Inferior parietal cortex (tissue), 1 donor: ENCODE data around the gene EEIG2.

Experiments
- DNase-seq: peaks from one replicate; pipeline ENCODE4 v3.0.0-alpha.2; 2016; ENCODE audit errors: extremely low spot score

Gene EEIG2

DNA sequence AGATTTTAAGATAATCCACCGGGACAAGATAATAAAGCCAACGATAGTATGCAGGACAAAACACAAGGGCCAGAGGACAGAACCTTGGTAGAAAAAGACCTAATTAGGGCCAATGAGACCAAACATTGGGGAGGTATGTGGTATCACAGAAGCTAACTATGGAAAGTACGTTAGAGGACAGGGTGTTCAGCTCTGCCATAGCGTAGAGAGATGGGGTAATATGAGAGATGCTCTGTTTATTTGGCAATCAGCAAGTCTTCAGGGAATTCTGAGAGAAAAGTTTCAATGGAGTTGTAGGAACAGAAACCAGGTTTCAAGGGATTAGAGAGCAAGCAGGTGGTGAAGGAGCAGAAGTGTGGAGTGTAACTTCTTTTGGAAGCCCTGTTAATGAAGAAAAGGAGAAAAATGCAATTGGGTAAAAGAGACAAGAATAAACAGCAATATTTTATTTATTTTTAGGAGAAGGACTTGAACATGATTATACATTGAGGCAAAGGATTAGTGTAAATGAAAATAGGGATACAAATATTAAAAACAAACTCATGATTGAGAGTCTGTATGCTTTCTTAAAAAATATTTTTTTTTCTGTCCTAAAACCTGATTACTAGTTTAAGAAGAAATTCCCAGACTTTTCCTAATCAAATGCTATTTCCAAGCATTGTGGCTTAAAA lies 24.0 kb downstream of the EEIG2 start:
- no peak for DNase-seq

DNA sequence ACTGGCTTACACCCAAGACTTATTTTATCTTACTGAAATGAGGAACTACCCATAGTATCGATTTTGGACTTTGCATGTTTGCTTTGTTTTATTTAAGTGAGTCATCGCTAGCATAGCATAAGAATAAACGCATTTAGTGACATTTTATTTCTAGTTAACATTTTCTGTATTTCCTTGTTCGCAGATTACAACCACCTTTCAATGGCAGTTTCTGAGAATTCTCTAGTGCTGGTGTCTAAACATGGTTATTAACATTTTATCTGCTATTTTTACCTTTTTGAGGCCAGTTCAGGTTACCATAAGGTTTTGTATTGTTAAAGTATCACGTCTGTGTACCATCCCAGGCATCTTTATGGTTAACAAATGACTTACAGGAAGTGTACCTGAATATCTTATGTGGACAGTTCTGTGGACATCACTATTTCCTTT lies 24.5 kb downstream of the EEIG2 start:
- no peak for DNase-seq

DNA sequence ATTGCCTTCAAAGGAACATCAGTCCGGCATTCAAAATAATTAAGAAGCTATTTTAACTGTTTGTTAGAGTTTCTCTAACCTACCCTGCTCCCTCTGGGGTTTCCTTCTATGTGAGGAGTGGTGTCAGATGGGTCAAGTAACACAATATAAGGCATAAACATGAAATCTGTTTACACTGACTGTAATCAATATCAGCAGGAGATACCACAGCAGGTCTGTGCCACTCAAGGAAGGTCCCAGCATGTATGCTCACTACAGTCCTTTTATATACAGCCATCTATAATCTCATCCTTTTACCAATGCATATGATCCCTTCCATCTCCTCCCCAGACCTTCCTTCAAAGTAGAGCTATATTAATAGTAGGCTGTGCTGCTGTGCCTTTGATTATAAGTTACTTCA lies 25.4 kb downstream of the EEIG2 start:
- DNase-seq = no peak

DNA sequence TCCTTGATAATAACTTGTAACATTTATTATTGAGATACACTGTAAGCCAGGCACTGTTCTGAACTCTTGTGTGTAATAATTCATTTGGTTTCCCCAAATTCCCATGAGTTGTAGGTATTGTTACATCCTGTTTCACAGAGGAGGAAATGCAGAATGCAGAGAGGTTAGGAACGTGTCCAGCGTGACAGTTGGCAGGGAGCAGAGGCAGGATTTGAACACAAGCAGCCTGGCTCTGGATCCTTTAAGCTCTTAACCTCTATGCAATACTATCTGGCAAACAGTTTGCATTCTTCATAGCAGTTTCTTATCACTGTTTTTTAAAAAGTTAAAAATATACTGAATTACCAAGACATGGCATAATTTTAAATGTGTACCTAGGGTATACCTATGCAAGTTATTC lies 30.5 kb downstream of the EEIG2 start:
- no peak for DNase-seq

DNA sequence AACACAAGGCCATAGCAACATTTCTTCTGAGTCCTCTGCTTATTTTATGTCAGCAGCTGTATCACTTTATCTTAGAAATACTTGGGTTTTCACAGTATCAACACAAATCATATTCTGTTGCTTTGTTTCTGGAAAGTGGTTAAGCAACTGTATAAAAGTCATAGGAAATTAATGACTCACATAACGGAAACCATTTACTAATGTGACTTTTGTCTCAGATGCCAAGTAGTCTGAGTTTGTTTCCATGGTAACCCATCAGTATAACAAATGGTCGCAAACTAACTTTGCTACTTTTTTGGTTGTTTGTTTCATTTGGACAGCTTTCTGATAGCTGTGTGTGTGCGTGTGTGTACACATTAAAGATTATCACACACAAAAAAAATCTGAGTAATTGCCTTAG lies 31.1 kb downstream of the EEIG2 start:
- DNase-seq = no peak

DNA sequence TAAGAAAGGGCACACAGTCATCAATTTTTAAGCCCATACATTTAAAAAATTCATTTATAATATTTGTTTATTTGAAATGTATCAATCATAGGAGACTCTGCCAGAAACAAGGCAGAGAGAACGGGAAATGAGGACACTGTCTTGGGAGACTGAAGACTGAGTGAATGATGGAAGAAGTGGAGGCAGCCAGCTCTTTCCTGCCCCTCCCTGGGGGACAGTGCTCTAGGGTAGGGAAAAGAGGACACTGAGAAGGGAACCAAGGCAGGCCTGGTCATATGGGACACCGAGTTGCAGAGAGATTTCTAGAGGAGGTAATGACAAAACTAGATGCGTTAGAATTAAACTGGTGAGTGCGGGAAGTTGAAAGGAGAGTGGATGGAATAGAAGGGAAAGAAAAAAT lies 31.6 kb downstream of the EEIG2 start:
- DNase-seq = no peak

DNA sequence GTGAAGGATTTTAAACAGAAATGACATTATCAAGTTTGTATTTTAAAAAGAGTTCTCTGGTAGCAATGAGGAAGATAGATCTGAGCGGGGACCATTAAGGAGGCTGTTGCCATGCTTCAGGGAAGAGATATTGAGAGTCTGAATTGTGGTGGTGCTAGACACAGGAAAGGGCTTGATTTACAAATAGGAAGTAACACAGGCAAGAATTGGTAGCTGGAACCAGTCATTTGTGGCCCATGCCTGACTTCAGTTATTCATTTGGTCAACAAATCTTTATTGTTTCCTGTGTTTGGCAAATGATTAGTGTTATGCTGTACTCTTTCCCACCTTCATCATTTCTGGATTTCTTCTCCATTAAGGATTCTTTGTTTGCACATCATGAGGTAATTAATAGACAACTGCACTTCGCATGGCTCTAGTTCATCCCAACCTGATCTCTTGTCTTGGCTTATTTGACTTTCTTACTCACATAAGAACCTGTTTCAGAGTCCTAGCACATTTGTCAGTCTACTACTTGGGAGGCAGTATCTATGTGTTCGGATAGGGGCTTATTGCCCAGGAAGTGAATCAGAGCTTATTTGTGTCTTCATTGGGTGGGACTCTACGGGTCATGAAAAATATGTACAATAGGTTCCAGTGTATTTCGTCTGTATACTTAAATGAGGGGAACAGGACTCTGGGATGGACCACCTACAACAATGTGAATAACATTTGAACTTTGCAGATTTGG lies 32.3 kb downstream of the EEIG2 start:
- DNase-seq = no peak

DNA sequence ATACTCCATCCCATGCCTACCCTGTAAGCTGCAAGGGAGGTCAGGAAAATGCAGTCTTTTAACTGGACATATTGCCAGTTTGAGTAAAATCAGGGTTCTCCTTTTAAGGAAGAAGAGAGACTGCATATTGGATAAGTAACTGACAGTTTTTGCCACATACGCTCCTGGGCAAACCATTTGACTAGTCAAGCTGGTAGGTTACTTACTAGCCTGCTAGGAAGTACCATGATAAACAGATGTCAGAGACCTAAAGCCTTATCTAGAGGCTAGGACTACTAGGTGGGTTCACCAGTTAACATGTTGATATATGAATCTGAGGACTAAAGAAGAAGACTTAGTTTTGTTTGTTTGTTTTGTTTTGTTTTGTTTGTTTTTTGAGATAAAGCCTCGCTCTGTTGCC lies 33.5 kb downstream of the EEIG2 start:
- DNase-seq = no peak

DNA sequence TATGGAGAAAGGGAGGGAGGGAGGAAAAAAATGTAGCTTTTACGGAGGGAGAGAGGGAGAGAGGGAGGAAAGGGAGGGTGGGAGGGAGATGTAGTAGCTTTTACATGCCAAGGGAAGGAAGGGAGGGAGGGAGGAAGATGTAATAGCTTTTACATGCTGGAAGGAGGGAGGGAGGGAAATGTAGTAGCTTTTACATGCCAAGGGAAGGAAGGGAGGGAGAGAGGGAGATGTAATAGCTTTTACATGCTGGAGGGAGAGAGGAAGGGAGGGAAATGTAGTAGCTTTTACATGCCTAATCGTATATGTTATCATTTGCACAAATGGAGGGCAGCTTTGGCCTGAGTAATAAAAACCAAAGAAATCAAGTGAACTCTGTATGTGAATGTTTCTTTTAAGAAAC lies 35.6 kb downstream of the EEIG2 start:
- DNase-seq = no peak

DNA sequence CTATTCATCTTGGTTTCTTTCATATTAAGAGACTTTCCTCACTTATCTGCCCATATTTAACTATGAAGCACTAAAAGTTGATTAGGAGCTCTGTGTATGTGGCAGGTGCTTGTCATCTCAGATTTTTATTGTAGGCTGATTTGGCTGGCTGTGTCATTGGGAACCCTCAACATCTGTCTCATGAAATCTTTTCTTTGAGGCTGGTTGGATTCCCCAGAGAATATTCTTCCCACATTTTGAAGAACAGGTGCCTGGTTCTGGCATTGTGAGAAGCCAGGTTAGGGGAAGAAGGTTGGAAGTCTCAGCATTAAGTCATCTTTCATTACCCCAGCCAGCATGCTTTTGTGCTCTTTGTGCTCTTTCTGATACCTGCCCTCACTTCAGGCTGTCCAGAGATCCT lies 37.1 kb downstream of the EEIG2 start:
- no peak for DNase-seq

DNA sequence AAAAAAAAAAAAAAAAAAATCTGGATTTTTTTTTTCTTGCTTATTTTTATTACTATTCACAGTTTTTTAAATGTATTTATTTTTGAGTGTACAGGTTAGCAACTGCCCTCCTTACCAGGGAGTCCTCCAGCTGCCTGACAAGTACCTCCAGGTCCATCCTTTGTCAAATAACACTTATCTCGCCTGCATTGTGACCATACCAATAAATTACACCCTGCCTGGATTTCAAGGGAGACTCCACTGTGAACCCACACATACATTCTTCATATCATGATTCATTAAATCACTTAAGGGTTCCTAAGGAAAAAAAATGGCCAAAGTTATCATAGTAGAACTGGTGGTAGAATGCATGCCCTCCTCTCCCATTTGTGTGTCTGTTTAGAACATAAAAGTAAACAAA lies 38.4 kb downstream of the EEIG2 start:
- DNase-seq = no peak

DNA sequence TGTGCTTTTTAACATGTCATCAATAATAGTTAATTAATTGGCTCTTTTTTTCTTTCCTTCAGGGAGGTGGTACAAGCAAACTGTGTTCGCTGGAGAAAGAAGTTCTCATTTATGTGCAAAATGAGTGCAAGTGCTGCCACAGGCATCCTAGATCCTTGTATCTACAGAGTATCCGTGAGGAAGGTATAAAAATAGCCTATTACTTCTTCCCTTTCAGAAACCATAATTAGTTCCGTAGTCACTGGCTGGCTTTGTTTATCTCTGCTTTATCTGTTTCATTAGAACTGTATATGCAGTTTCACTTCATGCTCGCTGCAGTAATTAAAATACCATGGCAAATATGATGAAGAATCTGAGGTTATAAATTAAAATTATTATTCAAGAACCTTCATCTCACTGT lies 40.6 kb downstream of the EEIG2 start:
- DNase-seq = no peak

DNA sequence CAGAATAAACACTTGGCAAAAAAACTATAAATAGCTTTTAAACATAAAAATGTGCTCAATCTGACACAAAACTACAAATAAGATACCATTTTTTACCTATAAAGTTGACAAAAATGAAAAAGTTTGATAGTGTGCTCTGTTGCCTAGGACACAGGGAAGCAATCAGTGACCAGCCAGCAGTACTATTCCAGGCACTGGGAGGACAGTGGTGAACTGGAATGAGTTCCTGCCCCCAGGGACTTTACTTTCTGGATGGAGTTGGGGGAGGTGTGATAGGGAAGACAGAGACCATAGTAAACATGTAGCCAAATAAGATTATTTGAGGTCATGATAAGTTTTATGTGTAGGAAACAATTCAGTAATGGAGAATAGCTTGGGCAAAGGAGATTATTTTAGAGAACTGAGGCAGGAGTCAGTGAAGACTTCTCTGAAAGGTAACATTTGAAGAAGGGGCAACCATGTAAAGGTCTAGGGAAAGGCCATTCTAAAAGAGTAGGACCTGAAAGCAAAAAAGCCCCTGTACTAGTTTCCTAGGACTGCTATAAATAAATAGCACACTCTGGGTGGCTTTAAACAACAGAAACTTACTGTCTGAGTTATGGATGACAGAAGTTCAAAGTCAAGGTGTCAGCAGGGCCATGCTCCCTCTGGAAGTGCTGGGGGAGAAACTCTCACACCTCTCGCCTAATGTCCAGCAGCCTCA lies 42.0 kb downstream of the EEIG2 start:
- DNase-seq = no peak

DNA sequence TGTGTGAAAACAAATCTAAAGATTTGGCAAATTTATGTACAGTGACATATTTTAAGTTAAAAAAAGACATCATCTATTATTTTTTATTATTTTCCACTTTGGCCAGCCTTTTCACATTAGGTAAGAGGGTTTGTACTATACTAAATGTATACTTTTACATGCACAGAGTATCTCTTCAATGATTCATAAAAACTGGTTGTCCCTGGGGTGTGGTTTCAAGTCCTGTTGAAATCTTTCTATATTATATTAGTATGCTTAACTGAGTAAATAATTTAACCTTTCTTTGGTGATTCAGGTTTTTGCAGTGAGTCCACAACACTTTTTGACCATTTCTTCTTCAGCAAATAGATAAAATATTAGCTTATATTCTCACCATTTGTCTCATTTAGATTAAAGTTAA lies 45.7 kb downstream of the EEIG2 start:
- no peak for DNase-seq

DNA sequence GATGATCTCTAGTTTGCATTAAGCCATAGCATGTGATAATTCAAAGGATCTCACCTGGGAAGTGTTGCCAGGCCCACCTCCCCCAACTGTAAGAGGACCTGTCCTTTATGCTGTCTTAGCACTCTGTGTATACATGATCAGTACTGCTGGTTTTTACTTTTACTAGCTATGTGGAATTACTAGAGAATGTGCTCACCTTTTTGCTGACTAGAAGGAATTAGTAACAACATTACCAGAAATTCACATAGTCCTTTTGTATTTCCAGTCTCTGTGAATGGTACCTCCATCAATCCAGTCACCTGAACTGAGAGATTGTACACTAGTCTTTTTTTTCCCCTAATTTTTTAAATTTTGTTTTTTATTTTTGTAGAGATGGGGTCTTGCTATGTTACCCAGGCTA lies 46.6 kb downstream of the EEIG2 start:
- DNase-seq = no peak

DNA sequence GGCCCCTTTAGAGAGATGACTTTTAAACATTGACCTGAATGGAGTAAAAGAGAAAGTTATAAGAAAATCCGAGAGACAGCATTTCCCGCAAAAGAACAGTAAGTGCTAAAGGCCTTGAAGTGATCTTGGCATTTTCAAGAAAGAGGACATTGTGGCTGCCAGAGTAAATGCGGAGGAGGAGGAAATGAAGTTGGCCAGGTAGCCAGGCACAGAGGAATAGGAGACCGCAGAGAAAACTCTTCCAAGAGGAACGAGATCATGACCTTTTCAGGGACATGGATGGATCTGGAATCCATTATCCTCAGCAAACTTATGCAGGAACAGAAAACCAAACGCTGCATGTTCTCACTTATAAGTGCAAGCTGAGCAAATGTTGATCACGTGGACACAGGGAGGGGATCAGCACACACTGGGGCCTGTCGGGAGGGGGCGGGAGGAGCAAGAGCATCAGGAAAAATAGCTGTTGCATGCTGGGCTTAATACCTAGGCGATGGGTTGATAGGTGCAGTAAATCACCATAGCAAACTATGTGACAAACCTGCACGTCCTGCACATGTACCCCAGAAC lies 49.7 kb downstream of the EEIG2 start:
- DNase-seq = no peak
